A673 (cell line): ENCODE measurements around the gene FBXW4. TPM values are rescaled to one million over a fixed set of nuclear protein-coding genes. Genes with fewer than 3 reads are reported as not detected.

ENCODE experiments used
- BruUV-seq: library from RNA; stranded (reverse); fragments of 400-500 nt; replicated peaks from 2 replicates; lab custom pipeline; 2021; lab: Mats Ljungman, UMichigan
- CTCF ChIA-PET: fragments of 300-600 bp; sonication (Branson Sonifier 250); formaldehyde crosslinking; loops from one replicate; lab custom pipeline; 2022; ENCODE audit warnings: antibody characterized with exemption; lab: Charles Lee
- POLR2A ChIA-PET: fragments of 300-600 bp; sonication (Branson Sonifier 250); formaldehyde crosslinking; loops from one replicate; lab custom pipeline; 2022; ENCODE audit warnings: antibody characterized with exemption; ENCODE audit not compliant: low non-redundant PET; lab: Charles Lee
- DNase-seq: peaks from one replicate; pipeline ENCODE4 v3.0.0-alpha.2; 2015; ENCODE audit warnings: low spot score
- H3K27ac ChIP-seq: fragments of 200-600 bp; sonication (generic); 2 replicates; pipeline ENCODE4 v1.5.1; 2016; ENCODE audit warnings: mixed run types, low read depth, mild to moderate bottlenecking, mixed read lengths, antibody characterized with exemption, low read length; ENCODE audit not compliant: poor library complexity, severe bottlenecking
- H3K27me3 ChIP-seq: fragments of 200-600 bp; sonication (generic); replicated peaks from 2 replicates; pipeline ENCODE4 v1.6.1; 2017; ENCODE audit warnings: mixed run types, low read depth, mild to moderate bottlenecking, mixed read lengths, antibody characterized with exemption, low read length; ENCODE audit not compliant: insufficient read depth, poor library complexity
- H3K36me3 ChIP-seq: fragments of 200-600 bp; sonication (generic); 2 replicates; pipeline ENCODE4 v1.6.1; 2016; ENCODE audit warnings: mixed run types, mild to moderate bottlenecking, mixed read lengths, antibody characterized with exemption, low read length; ENCODE audit not compliant: insufficient read depth, poor library complexity, severe bottlenecking
- H3K4me1 ChIP-seq: fragments of 200-600 bp; sonication (generic); 2 replicates; pipeline ENCODE4 v1.6.1; 2017; ENCODE audit warnings: mixed run types, mild to moderate bottlenecking, mixed read lengths, antibody characterized with exemption, low read length; ENCODE audit not compliant: insufficient read depth, poor library complexity, severe bottlenecking
- H3K4me3 ChIP-seq: fragments of 200-600 bp; sonication (generic); 2 replicates; pipeline ENCODE4 v1.5.1; 2016; ENCODE audit warnings: low read depth, mixed run types, mild to moderate bottlenecking, mixed read lengths, low read length; ENCODE audit not compliant: poor library complexity, severe bottlenecking
- H3K9me3 ChIP-seq: fragments of 200-600 bp; sonication (generic); 2 replicates; pipeline ENCODE4 v1.6.1; 2016; ENCODE audit warnings: mixed run types, low read depth, mild to moderate bottlenecking, mixed read lengths, antibody characterized with exemption, low read length; ENCODE audit not compliant: poor library complexity, severe bottlenecking
- CTCF ChIP-seq: fragments of 300-800, 200-600 bp; sonication (generic); conservative IDR thresholded peaks from 2 replicates; pipeline ENCODE4 v1.5.1; 2017; ENCODE audit warnings: low read depth, mild to moderate bottlenecking, antibody characterized with exemption, low read length, moderate library complexity, mixed read lengths
- EZH2 ChIP-seq: fragments of 200-600 bp; sonication (generic); IDR thresholded peaks from 2 replicates; pipeline ENCODE4 v1.6.1; 2017; ENCODE audit warnings: borderline replicate concordance, low read depth, mild to moderate bottlenecking, mixed read lengths, antibody characterized with exemption, low read length; ENCODE audit not compliant: poor library complexity, severe bottlenecking
- intact Hi-C: fragments of 100-400 bp; cut with micrococcal nuclease; formaldehyde crosslinking; loops from one replicate; pipeline ENCODE4 v1.10.0; 2022; ENCODE audit not compliant: unreplicated experiment
- total RNA-seq: library from RNA; stranded (reverse); gene quantifications from 2 replicates; pipeline ENCODE4 v1.2.3, GENCODE V29; 2021

Gene FBXW4
- total RNA-seq, 1 experiment from 2014 or later = 19.5 TPM

GRCh38 chr10:101716891-101717659 lies 22.1 kb upstream of the FBXW4 start:
- ChIA-PET POLR2A (no interaction called here), CTCF (no interaction called here)
- Histone ChIP-seq H3K36me3 (no peaks in the 10 kb centered on the region), H3K4me1 (no peaks in the 10 kb centered on the region), H3K4me3 (no peak overlapping the region), H3K27me3 (no peaks in the 10 kb centered on the region), H3K9me3 (no peaks in the 10 kb centered on the region), H3K27ac (no peak overlapping the region)
- intact Hi-C loops = no loop called here
- DNase-seq = peak; percentile 10
- TF ChIP-seq CTCF (no peak), EZH2 (no peak)
- no TSS peak for BruUV-seq

GRCh38 chr10:101712997-101713396 lies 18.0 kb upstream of the FBXW4 start:
- H3K4me3 ChIP-seq = no peak overlapping the region
- intact Hi-C loops = no loop called here
- no peaks in the 10 kb centered on the region for H3K36me3 ChIP-seq
- ChIA-PET CTCF (no interaction called here), POLR2A (no interaction called here)
- DNase-seq = no peak
- no peak overlapping the region for H3K27ac ChIP-seq
- H3K9me3 ChIP-seq = no peaks in the 10 kb centered on the region
- H3K4me1 ChIP-seq = no peaks in the 10 kb centered on the region
- BruUV-seq = no TSS peak
- no peak for TF ChIP-seq CTCF
- no peak for TF ChIP-seq EZH2
- no peaks in the 10 kb centered on the region for H3K27me3 ChIP-seq

GRCh38 chr10:101710793-101711192 lies 15.8 kb upstream of the FBXW4 start:
- ChIA-PET CTCF (no interaction called here), POLR2A (no interaction called here)
- intact Hi-C loops = no loop called here
- Histone ChIP-seq H3K36me3 (no peaks in the 10 kb centered on the region), H3K27me3 (peaks cover 3% of the 10 kb centered on the region), H3K4me3 (no peak overlapping the region), H3K4me1 (no peaks in the 10 kb centered on the region), H3K9me3 (no peaks in the 10 kb centered on the region), H3K27ac (no peak overlapping the region)
- TF ChIP-seq EZH2 = no peak
- BruUV-seq = no TSS peak
- no peak for DNase-seq
